ENCODE results near the gene INSRR. TPM values are rescaled to one million over a fixed set of nuclear protein-coding genes. Genes with fewer than 3 reads are reported as not detected.

Gene INSRR
- total and polyA plus RNA-seq, 4 donors, result 0.01 TPM; not detected in 3

- Histone ChIP-seq H3K9ac (ENCODE audit: low read depth in 1 of 2, low read length in 2 of 2) (no peak overlapping the region), H3K9me3 (ENCODE audit: control insufficient read depth in 4 of 4, low read length in 3 of 4) (no peaks in the 10 kb centered on the region), H3K4me1 (ENCODE audit: control insufficient read depth in 4 of 4, insufficient read depth in 4 of 4, low read length in 3 of 4) (peaks cover 0 to 6% (median 4%) of the 10 kb centered on the region in 4 donors), H3K27ac (ENCODE audit: low read depth in 1 of 2, low read length in 2 of 2) (no peak overlapping the region), H3K4me3 (ENCODE audit: low read depth in 1 of 3, low read length in 3 of 3) (no peak overlapping the region), H3K27me3 (ENCODE audit: control insufficient read depth in 4 of 4, insufficient read depth in 4 of 4, low read length in 3 of 4) (peaks cover 0 to 9% (median 6%) of the 10 kb centered on the region in 4 donors), H3K36me3 (ENCODE audit: control insufficient read depth in 4 of 4, insufficient read depth in 3 of 4, low read depth in 1 of 4, low read length in 3 of 4) (no peaks in the 10 kb centered on the region)
- no peak for DNase-seq (ENCODE audit: low spot score)
- WGBS, result 14% methylated on average over 69 of the region's 69 CpGs
- TF ChIP-seq FOXA1 (IDR thresholded peaks at IDR 0.05) (no peak), HNF4G (IDR thresholded peaks at IDR 0.05) (no peak), ATF3 (IDR thresholded peaks at IDR 0.05) (no peak), YY1 (IDR thresholded peaks at IDR 0.05) (no peak), MAX (IDR thresholded peaks at IDR 0.05) (no peak), NR2F2 (IDR thresholded peaks at IDR 0.05) (no peak), GABPA (IDR thresholded peaks at IDR 0.05 in 1 of 2, conservative IDR thresholded peaks at IDR 0.05 in 1 of 2) (no peak), SP1 (IDR thresholded peaks at IDR 0.05) (no peak), EGR1 (IDR thresholded peaks at IDR 0.05; ENCODE audit: low read depth in 2 of 2) (no peak), RXRA (IDR thresholded peaks at IDR 0.05) (no peak), JUND (IDR thresholded peaks at IDR 0.05) (no peak), FOXA2 (IDR thresholded peaks at IDR 0.05) (no peak)
- TF ChIP-seq, protein P1, sequence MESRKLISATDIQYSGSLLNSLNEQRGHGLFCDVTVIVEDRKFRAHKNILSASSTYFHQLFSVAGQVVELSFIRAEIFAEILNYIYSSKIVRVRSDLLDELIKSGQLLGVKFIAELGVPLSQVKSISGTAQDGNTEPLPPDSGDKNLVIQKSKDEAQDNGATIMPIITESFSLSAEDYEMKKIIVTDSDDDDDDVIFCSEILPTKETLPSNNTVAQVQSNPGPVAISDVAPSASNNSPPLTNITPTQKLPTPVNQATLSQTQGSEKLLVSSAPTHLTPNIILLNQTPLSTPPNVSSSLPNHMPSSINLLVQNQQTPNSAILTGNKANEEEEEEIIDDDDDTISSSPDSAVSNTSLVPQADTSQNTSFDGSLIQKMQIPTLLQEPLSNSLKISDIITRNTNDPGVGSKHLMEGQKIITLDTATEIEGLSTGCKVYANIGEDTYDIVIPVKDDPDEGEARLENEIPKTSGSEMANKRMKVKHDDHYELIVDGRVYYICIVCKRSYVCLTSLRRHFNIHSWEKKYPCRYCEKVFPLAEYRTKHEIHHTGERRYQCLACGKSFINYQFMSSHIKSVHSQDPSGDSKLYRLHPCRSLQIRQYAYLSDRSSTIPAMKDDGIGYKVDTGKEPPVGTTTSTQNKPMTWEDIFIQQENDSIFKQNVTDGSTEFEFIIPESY (IDR thresholded peaks at IDR 0.05), result no peak
- TF ChIP-seq, protein P2, sequence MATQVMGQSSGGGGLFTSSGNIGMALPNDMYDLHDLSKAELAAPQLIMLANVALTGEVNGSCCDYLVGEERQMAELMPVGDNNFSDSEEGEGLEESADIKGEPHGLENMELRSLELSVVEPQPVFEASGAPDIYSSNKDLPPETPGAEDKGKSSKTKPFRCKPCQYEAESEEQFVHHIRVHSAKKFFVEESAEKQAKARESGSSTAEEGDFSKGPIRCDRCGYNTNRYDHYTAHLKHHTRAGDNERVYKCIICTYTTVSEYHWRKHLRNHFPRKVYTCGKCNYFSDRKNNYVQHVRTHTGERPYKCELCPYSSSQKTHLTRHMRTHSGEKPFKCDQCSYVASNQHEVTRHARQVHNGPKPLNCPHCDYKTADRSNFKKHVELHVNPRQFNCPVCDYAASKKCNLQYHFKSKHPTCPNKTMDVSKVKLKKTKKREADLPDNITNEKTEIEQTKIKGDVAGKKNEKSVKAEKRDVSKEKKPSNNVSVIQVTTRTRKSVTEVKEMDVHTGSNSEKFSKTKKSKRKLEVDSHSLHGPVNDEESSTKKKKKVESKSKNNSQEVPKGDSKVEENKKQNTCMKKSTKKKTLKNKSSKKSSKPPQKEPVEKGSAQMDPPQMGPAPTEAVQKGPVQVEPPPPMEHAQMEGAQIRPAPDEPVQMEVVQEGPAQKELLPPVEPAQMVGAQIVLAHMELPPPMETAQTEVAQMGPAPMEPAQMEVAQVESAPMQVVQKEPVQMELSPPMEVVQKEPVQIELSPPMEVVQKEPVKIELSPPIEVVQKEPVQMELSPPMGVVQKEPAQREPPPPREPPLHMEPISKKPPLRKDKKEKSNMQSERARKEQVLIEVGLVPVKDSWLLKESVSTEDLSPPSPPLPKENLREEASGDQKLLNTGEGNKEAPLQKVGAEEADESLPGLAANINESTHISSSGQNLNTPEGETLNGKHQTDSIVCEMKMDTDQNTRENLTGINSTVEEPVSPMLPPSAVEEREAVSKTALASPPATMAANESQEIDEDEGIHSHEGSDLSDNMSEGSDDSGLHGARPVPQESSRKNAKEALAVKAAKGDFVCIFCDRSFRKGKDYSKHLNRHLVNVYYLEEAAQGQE (IDR thresholded peaks at IDR 0.05), result no peak
These were observed 13.6 kb downstream of the INSRR start for GRCh38 chr1:156845055-156845952.

GRCh38 chr1:156844638-156845037, 14.3 kb downstream of the INSRR start:
- Histone ChIP-seq H3K4me1 (ENCODE audit: control insufficient read depth in 4 of 4, insufficient read depth in 4 of 4, low read length in 3 of 4) (peaks cover 0 to 6% (median 4%) of the 10 kb centered on the region in 4 donors), H3K9me3 (ENCODE audit: control insufficient read depth in 4 of 4, low read length in 3 of 4) (no peaks in the 10 kb centered on the region), H3K9ac (ENCODE audit: low read depth in 1 of 2, low read length in 2 of 2) (no peak overlapping the region), H3K27ac (ENCODE audit: low read depth in 1 of 2, low read length in 2 of 2) (no peak overlapping the region), H3K4me3 (ENCODE audit: low read depth in 1 of 3, low read length in 3 of 3) (no peak overlapping the region), H3K36me3 (ENCODE audit: control insufficient read depth in 4 of 4, insufficient read depth in 3 of 4, low read depth in 1 of 4, low read length in 3 of 4) (no peaks in the 10 kb centered on the region), H3K27me3 (ENCODE audit: control insufficient read depth in 4 of 4, insufficient read depth in 4 of 4, low read length in 3 of 4) (peaks cover 0 to 9% (median 7%) of the 10 kb centered on the region in 4 donors)
- DNase-seq (ENCODE audit: low spot score), result no peak
- WGBS, result 26% methylated on average over 14 of the region's 14 CpGs
- TF ChIP-seq NR2F2 (IDR thresholded peaks at IDR 0.05), result no peak
- no peak for TF ChIP-seq TAF1 (conservative IDR thresholded peaks at IDR 0.05)
- TF ChIP-seq ATF3 (IDR thresholded peaks at IDR 0.05), result no peak
- TF ChIP-seq FOXA1 (IDR thresholded peaks at IDR 0.05), result no peak
- TF ChIP-seq HNF4A (conservative IDR thresholded peaks at IDR 0.05), result no peak
- no peak for TF ChIP-seq YY1 (IDR thresholded peaks at IDR 0.05)
- TF ChIP-seq GABPA (IDR thresholded peaks at IDR 0.05 in 1 of 2, conservative IDR thresholded peaks at IDR 0.05 in 1 of 2), result no peak
- no peak for TF ChIP-seq FOXA2 (IDR thresholded peaks at IDR 0.05)
- TF ChIP-seq MAX (IDR thresholded peaks at IDR 0.05), result no peak
- TF ChIP-seq, protein P1 (IDR thresholded peaks at IDR 0.05), result no peak
- no peak for TF ChIP-seq RXRA (IDR thresholded peaks at IDR 0.05)
- TF ChIP-seq, protein P2 (IDR thresholded peaks at IDR 0.05), result no peak
- TF ChIP-seq SP1 (IDR thresholded peaks at IDR 0.05), result no peak
- TF ChIP-seq EGR1 (IDR thresholded peaks at IDR 0.05; ENCODE audit: low read depth in 2 of 2), result no peak
- TF ChIP-seq RAD21 (IDR thresholded peaks at IDR 0.05), result no peak
